ENCODE measurements around the gene TMCC2.

- TF ChIP-seq CTCF (IDR thresholded peaks at IDR 0.05; ENCODE audit: low read length) (no peak), EZH2 (optimal IDR thresholded peaks at IDR 0.05; ENCODE audit: low read depth, low read length) (no peak)
Observed at GRCh38 chr1:205272536-205272935, 44.8 kb downstream of the TMCC2 start.
